GM12873 (cell line): Measurements from ENCODE around the gene NFKBIE.
A peak's percentile ranks its signal among the peaks of the same experiment; 100 is the strongest.

Experiments
- CTCF ChIP-seq: IDR thresholded peaks from 2 replicates; pipeline ENCODE4 v1.5.1; 2012; ENCODE audit warnings: low read depth, mild to moderate bottlenecking, moderate library complexity, low read length, control low read depth; ENCODE audit not compliant: insufficient read depth; ENCODE audit errors: missing control alignments

Gene NFKBIE

GRCh38 chr6:44222486-44223318 lies 42.6 kb downstream of the NFKBIE start:
- no peak for TF ChIP-seq CTCF

DNA sequence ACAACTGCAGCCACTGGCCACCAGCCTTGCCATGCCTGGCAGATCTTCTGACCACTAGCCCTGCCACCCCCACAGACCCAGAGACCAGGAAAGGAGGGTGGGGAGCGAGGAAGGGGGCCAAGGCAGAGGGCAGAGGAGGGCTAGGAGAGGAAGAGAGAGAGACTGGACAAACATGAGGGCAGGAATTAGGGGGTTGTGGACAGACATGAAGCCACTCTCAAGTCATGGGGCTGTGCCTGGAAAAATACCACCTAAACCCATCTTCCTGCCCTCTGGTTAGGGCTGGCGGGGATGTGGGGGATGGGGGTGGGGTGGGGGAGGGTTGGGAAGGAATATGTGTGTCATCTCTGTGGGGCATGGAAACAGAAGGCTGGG lies 43.4 kb downstream of the NFKBIE start:
- no peak for TF ChIP-seq CTCF

DNA sequence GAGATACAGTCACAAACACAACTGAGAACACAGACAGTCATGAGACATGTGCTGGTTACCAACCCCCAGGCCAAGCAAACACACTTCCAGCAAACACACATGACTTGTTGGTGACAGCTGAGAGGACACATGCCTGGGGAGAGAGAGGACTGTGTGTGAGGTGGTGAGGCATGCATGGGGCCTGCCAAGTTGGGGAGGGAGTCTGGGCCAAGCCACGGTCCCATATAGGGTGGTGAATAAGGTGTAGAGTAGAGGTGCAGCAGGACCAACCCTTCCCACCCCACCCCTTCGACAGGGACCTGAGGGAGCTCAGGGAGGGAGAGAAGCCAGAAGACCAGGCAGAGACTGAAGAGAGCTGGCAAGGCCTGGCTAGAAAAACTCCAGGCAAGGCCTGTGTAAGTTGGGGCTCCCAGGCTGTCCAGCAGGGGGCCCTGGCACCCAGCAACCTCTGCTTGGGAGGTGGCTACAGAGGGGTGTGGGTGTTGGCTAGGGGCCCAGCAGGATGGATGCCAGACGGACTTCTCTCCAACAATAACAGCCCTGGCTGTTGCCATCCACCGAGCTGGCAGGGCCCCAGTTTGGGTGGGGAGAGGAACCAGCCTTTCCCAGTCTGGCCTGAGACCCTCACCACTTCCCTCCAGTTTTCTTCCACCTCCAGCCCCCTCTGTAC lies 43.9 kb downstream of the NFKBIE start:
- peak; percentile 97 for TF ChIP-seq CTCF

- no peak for TF ChIP-seq CTCF
These were observed 44.4 kb downstream of the NFKBIE start for GRCh38 chr6:44220913-44221290.

DNA sequence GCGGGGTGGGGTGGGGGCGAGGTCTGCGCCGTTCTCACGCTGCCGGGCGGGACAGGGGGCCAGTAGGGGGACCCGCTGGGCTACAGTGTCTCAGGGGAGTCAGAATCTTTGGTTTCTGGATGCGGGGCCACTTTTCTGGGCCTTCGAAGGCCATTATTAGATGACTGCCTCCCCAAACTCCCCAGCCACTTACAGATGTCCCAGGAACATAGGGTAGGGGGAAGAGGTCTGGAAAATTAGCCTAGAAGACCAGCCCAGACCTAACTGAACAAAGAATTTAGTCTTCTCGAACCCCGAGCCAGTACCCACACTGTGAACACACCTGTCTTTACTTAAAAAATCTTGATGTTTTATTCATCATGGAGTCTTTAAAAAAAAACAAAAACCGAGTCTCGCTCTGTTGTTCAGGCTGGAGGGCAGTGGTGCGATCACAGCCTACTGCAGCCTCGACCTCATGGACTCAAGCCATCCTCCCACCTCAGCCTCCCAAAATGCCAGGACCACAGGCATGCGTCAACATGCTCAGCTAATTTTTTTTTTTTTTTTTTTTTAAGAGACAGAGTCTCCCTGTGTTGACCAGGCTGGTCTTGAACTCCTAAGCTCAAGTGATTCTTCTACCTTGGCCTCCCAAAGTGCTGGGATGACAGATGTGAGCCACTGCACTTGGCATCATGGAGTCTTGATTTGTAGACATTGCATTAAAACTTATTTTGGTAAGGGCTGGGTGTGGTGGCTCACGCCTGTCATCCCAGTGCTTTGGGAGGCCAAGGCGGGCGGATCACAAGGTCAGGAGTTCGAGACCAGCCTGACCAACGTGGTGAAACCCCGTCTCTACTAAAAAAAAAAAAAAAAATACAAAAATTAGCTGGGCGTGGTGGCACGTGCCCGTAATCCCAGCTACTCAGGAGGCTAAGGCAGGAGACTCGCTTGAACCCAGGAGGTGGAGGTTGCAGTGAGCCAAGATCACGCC lies 45.3 kb downstream of the NFKBIE start:
- TF ChIP-seq CTCF, result no peak

- no peak for TF ChIP-seq CTCF
These were observed 46.1 kb downstream of the NFKBIE start for GRCh38 chr6:44219053-44219814.
